Adrenal gland (tissue), 12 donors: ENCODE data around the gene PLEKHD1. TPM values are rescaled to one million over a fixed set of nuclear protein-coding genes. Genes with fewer than 3 reads are reported as not detected.

ENCODE experiments used
- DNase-seq, 7 donors: peaks; one replicate each; pipeline ENCODE4 v3.0.0-alpha.2; 2019 to 2020
- H3K27ac ChIP-seq, 5 donors: fragments of 200-600 bp; sonication (generic) in 4 of 5; 1 replicate in 3 of 5; 2 replicates in 2 of 5; pipeline versions ENCODE4 v1.5.1 to v1.8.0; 2016 to 2020; ENCODE audit warnings: mild to moderate bottlenecking in 1 of 5
- H3K27me3 ChIP-seq: fragments of 200-600 bp; 2 replicates; pipeline ENCODE4 v1.8.0; 2021
- H3K36me3 ChIP-seq, 2 donors: fragments of 200-600 bp; replicated peaks in 1 of 2; 1 replicate in 1 of 2; 2 replicates in 1 of 2; pipeline versions ENCODE4 v1.5.1 to v1.8.0; 2018 to 2022
- H3K4me1 ChIP-seq, 2 donors: fragments of 200-600 bp; replicated peaks in 1 of 2; 1 replicate in 1 of 2; 2 replicates in 1 of 2; pipeline versions ENCODE4 v1.5.1 to v1.8.0; 2018 to 2021
- H3K4me3 ChIP-seq, 4 donors: fragments of 200-600 bp; sonication (generic) in 3 of 4; one replicate each; pipeline ENCODE4 v1.5.1; 2016 to 2018
- H3K9me3 ChIP-seq, 3 donors: fragments of 200-600 bp; sonication (generic) in 1 of 3; replicated peaks in 1 of 3; 1 replicate in 2 of 3; 2 replicates in 1 of 3; pipeline versions ENCODE4 v1.5.1 to v1.8.0; 2016 to 2021
- CTCF ChIP-seq, 6 experiments: fragments of 450-650 bp in 4 of 6; fragments of 200-600 bp in 2 of 6; sonication (generic) in 1 of 6; IDR thresholded peaks; 1 replicate in 5 of 6; 2 replicates in 1 of 6; pipeline versions ENCODE4 v1.5.1 to v1.8.0; 2016 to 2021; ENCODE audit warnings: antibody characterized with exemption in 6 of 6, mild to moderate bottlenecking in 2 of 6, moderate library complexity in 1 of 6
- POLR2A ChIP-seq, 2 donors: fragments of 450-650 bp; IDR thresholded peaks; one replicate each; pipeline ENCODE4 v1.6.1; 2017; ENCODE audit warnings: antibody characterized with exemption in 2 of 2, mild to moderate bottlenecking in 2 of 2, moderate library complexity in 1 of 2
- whole genome bisulfite sequencing, 4 donors: extraction: QIAGEN DNeasy Blood & Tissue Kit in 2 of 4; methylation state at CpG; one replicate each; pipeline versions ENCODE4 v1.1.5 to v1.1.7; 2013 to 2017; 5-methylcytosine and 5-hydroxymethylcytosine counted together
- intact Hi-C, 2 donors: fragments of 100-400 bp; cut with DNase I; formaldehyde crosslinking; loops; one replicate each; pipeline versions ENCODE4 v1.14.1 to v1.15.0; 2022 to 2023
- polyA plus RNA-seq, 3 donors: library from polyadenylated mRNA; stranded (reverse); fragments of 200-250 nt in 2 of 3; fragments of 350-450 nt in 1 of 3; fragmentation: Illumina TruSeq in 1 of 3; extraction: RNeasy Lipid Tissue Mini Kit (QIAGEN cat#74804) in 1 of 3; gene quantifications; one replicate each; pipeline ENCODE4 v1.2.3, GENCODE V29; 2013 to 2014
- total RNA-seq, 9 donors: library from RNA; depleted of rRNA in 4 of 9; stranded (reverse); fragments of >200 nt in 4 of 9; fragments of 120-200 nt in 1 of 9; fragmentation: NEBNext Ultra II Directional in 1 of 9; extraction: Animal tissue kit (Norgen Biotek cat#: 25700) in 1 of 9; gene quantifications; one replicate each; pipeline versions ENCODE4 v1.1.0 to v1.2.4, GENCODE V29; 2013 to 2023
- donor health status: healthy with polysubstance abuse.
- donor health status: Bipolar disorder and iron deficiency.
- donor health status: DM: yes; HTN: yes; CAD: no.
- donor health status: DM: no; HTN: no; CAD: no.
- donor health status: DM: no; HTN: no; CAD: no.
- donor health status: DM: yes; HTN: yes; CAD: no.

The PLEKHD1 gene
- total and polyA plus RNA-seq, 12 donors: 0.04 to 0.25 (median 0.14) TPM; not detected in 3

GRCh38 chr14:69530095-69530494 lies 45.6 kb downstream of the PLEKHD1 start:
- Histone ChIP-seq H3K36me3 (no peaks in the 10 kb centered on the region), H3K9me3 (no peaks in the 10 kb centered on the region), H3K4me1 (no peaks in the 10 kb centered on the region), H3K27ac (no peak overlapping the region), H3K27me3 (peaks cover 5% of the 10 kb centered on the region), H3K4me3 (no peak overlapping the region)
- no peak for TF ChIP-seq POLR2A (IDR thresholded peaks at IDR 0.05)
- TF ChIP-seq CTCF (IDR thresholded peaks at IDR 0.05): no peak
- 53 to 66% (median 58%) methylated on average over 4 of the region's 4 CpGs for WGBS, 4 donors
- intact Hi-C loops: no loop called here
- DNase-seq: no peak

- TF ChIP-seq POLR2A (IDR thresholded peaks at IDR 0.05) (no peak), CTCF (IDR thresholded peaks at IDR 0.05) (no peak)
- no peaks in the 10 kb centered on the region for H3K36me3 ChIP-seq
- peaks cover 5% of the 10 kb centered on the region for H3K27me3 ChIP-seq
- 69 to 80% (median 75%) methylated on average over 3 of the region's 3 CpGs for WGBS, 4 donors
- no peak overlapping the region for H3K27ac ChIP-seq
- H3K4me3 ChIP-seq: no peak overlapping the region
- no peak for DNase-seq
- intact Hi-C loops: no loop called here
- no peaks in the 10 kb centered on the region for H3K4me1 ChIP-seq
- no peaks in the 10 kb centered on the region for H3K9me3 ChIP-seq
Observed at GRCh38 chr14:69531135-69531534, 46.6 kb downstream of the PLEKHD1 start.

DNA sequence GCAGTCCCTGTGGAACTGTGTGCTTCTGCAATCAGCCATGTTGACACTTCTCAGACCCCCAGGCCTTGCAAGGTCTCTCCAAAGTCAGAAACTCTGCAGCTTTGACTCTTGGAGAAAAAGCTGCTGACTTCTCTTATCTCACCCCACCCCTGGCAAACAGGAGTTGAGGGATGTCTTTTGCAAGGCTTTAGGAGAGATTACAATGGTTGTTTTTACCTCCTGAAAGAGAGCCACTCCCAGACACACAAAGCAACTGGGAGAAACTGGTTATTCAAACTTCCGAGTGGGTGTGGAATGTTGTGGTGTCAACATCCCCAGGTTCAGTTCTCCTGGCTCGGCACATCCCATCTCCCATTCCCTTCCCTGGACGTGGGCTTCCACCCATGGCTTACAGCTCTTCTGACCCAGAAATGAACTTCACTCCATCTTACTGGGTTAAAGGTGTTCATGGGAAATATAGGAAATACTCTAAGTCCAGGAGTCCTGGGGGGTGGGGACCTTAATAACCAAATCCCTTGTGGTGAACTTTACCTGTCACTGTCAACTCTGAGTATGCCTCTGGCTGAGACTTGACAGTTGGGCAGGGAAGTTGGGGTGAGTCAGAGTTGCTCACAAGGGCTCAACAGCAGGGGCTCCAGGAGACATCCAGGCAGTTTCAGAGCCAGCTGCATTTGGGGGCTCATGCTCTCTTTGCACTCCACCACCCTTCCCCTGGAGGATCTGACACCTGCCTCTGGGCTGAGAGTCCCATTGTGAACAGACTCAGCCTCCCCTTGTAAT lies 48.2 kb downstream of the PLEKHD1 start:
- no peak for DNase-seq
- no peak overlapping the region for H3K4me3 ChIP-seq
- intact Hi-C loops: no loop called here
- no peaks in the 10 kb centered on the region for H3K36me3 ChIP-seq
- peaks cover 5% of the 10 kb centered on the region for H3K27me3 ChIP-seq
- no peaks in the 10 kb centered on the region for H3K9me3 ChIP-seq
- TF ChIP-seq CTCF (IDR thresholded peaks at IDR 0.05): no peak
- no peak for TF ChIP-seq POLR2A (IDR thresholded peaks at IDR 0.05)
- H3K4me1 ChIP-seq: no peaks in the 10 kb centered on the region
- no peak overlapping the region for H3K27ac ChIP-seq
- WGBS, 4 donors: 57 to 80% (median 65%) methylated on average over 3 of the region's 3 CpGs

GRCh38 chr14:69535230-69535848 lies 50.8 kb downstream of the PLEKHD1 start:
- Histone ChIP-seq H3K4me1 (peaks cover 0 to 2% of the 10 kb centered on the region in 2 donors), H3K4me3 (no peak overlapping the region), H3K27me3 (peaks cover 5% of the 10 kb centered on the region), H3K36me3 (no peaks in the 10 kb centered on the region), H3K27ac (no peak overlapping the region), H3K9me3 (no peaks in the 10 kb centered on the region)
- DNase-seq: peak; percentile 47 to 77 (median 56)
- intact Hi-C loops: loop anchor here in 1 of 2 donors (5.0 kb wide), 1 partner anchor 37 kb away; the partner anchor contains the start of gene CCDC177
- TF ChIP-seq CTCF (IDR thresholded peaks at IDR 0.05) (peak; percentile 40 to 71 (median 60)), POLR2A (IDR thresholded peaks at IDR 0.05) (no peak)
- WGBS, 4 donors: 0 to 5% (median 3%) methylated on average over 4 of the region's 4 CpGs
